HK-2 (cell line): ENCODE data around the gene PMF1.

ENCODE experiments used
- DNase-seq: peaks from one replicate; pipeline ENCODE4 v3.0.0-alpha.2; 2018; ENCODE audit not compliant: unreplicated experiment

Gene PMF1

GRCh38 chr1:156266051-156266450, 53.2 kb downstream of the PMF1 start:
- DNase-seq: no peak

- no peak for DNase-seq
Measured at GRCh38 chr1:156268336-156268735, 55.5 kb downstream of the PMF1 start.

GRCh38 chr1:156270314-156270713, 57.5 kb downstream of the PMF1 start:
- DNase-seq: no peak

- no peak for DNase-seq
Measured at GRCh38 chr1:156276532-156276931, 63.7 kb downstream of the PMF1 start.

- DNase-seq: no peak
Measured at GRCh38 chr1:156276966-156277381, 64.2 kb downstream of the PMF1 start.

- DNase-seq: no peak
Measured at GRCh38 chr1:156279837-156280236, 67.0 kb downstream of the PMF1 start.

GRCh38 chr1:156281281-156281680, 68.5 kb downstream of the PMF1 start:
- no peak for DNase-seq

- DNase-seq: no peak
Measured at GRCh38 chr1:156281693-156282478, 69.1 kb downstream of the PMF1 start.

GRCh38 chr1:156282479-156283222, 69.8 kb downstream of the PMF1 start, which contains the start of gene SMG5:
Gene SMG5 (minus strand): TSS chr1:156282825. CDS start chr1:156282680, 145 bp downstream.
- DNase-seq: peak; percentile 96

GRCh38 chr1:156283521-156283920, 70.7 kb downstream of the PMF1 start:
- DNase-seq: no peak

- DNase-seq: no peak
Measured at GRCh38 chr1:156284112-156284511, 71.3 kb downstream of the PMF1 start, which contains the start of gene TMEM79. Gene TMEM79 (plus strand): TSS chr1:156284325. CDS start chr1:156285227, 902 bp downstream.

- no peak for DNase-seq
Measured at GRCh38 chr1:156284757-156285156, 72.0 kb downstream of the PMF1 start.

- DNase-seq: no peak
Measured at GRCh38 chr1:156285437-156285836, 72.6 kb downstream of the PMF1 start.

GRCh38 chr1:156286061-156286460, 73.3 kb downstream of the PMF1 start:
- no peak for DNase-seq
